ENCODE results near the gene CAMKK2.

GRCh38 chr12:121191151-121191550 is 105.4 kb downstream of the CAMKK2 start:
- TF ChIP-seq PAX5 (IDR thresholded peaks at IDR 0.05; ENCODE audit: insufficient read depth, low read length, severe bottlenecking) (no peak), TAF1 (IDR thresholded peaks at IDR 0.05; ENCODE audit: low read depth, low read length) (no peak), POU2F2 (IDR thresholded peaks at IDR 0.05; ENCODE audit: low read depth, low read length) (no peak)
